Gastroesophageal sphincter (tissue), 4 donors: Measurements from ENCODE around the gene GTF3A. TPM values are rescaled to one million over a fixed set of nuclear protein-coding genes. Genes with fewer than 3 reads are reported as not detected.
A peak's percentile ranks its signal among the peaks of the same experiment; 100 is the strongest.

ENCODE experiments used
- ATAC-seq: fragments of 150-250 bp; one replicate; pipeline ENCODE4 v1.9.1; 2016; ENCODE audit warnings: mild to moderate bottlenecking, moderate library complexity
- H3K27ac ChIP-seq, 4 donors: fragments of 200-600 bp; sonication (generic) in 3 of 4; 1 replicate in 3 of 4; 2 replicates in 1 of 4; pipeline ENCODE4 v1.5.1; 2016 to 2019
- H3K27me3 ChIP-seq: fragments of 200-600 bp; sonication (generic); one replicate; pipeline ENCODE4 v1.5.1; 2019
- H3K36me3 ChIP-seq, 2 donors: fragments of 200-600 bp; sonication (generic); one replicate each; pipeline ENCODE4 v1.5.1; 2019; ENCODE audit warnings: control low read depth in 1 of 2
- H3K4me1 ChIP-seq, 3 donors: fragments of 200-600 bp; sonication (generic); 1 replicate in 2 of 3; 2 replicates in 1 of 3; pipeline ENCODE4 v1.5.1; 2016 to 2019; ENCODE audit warnings: control low read depth in 2 of 3
- H3K4me3 ChIP-seq, 2 donors: fragments of 200-600 bp; sonication (generic); one replicate each; pipeline ENCODE4 v1.5.1; 2019; ENCODE audit warnings: mild to moderate bottlenecking in 1 of 2, moderate library complexity in 1 of 2
- H3K9me3 ChIP-seq, 3 donors: fragments of 200-600 bp; sonication (generic); one replicate each; pipeline ENCODE4 v1.5.1; 2017 to 2019; ENCODE audit warnings: control low read depth in 2 of 3
- CTCF ChIP-seq, 4 experiments: fragments of 200-600 bp in 2 of 4; fragments of 450-650 bp in 2 of 4; sonication (generic) in 1 of 4; IDR thresholded peaks; one replicate each; pipeline ENCODE4 v1.5.1; 2017 to 2019; ENCODE audit warnings: antibody characterized with exemption in 4 of 4, mild to moderate bottlenecking in 2 of 4, moderate library complexity in 2 of 4
- EP300 ChIP-seq: sonication (generic); formaldehyde crosslinking; IDR thresholded peaks from one replicate; pipeline ENCODE4 v1.6.1; 2017; ENCODE audit warnings: antibody characterized with exemption, mild to moderate bottlenecking
- POLR2A ChIP-seq, 2 donors: fragments of 450-650 bp; IDR thresholded peaks; one replicate each; pipeline ENCODE4 v1.6.1; 2017; ENCODE audit warnings: antibody characterized with exemption in 2 of 2, mild to moderate bottlenecking in 2 of 2, moderate library complexity in 1 of 2
- POLR2AphosphoS5 ChIP-seq: sonication (generic); formaldehyde crosslinking; IDR thresholded peaks from one replicate; pipeline ENCODE4 v1.6.1; 2017; ENCODE audit warnings: antibody characterized with exemption
- WGBS, 2 donors: methylation state at CpG; one replicate each; pipeline ENCODE4 v1.1.5; 2018; ENCODE audit warnings: low coverage in 1 of 2; 5-methylcytosine and 5-hydroxymethylcytosine counted together
- total RNA-seq, 4 donors: library from RNA; depleted of rRNA; stranded (reverse); fragments of >200 nt; gene quantifications; one replicate each; pipeline ENCODE4 v1.1.0, GENCODE V29; 2016

GTF3A gene
- total RNA-seq, 4 donors from 2014 or later = 90.5 to 151 (median 120) TPM

DNA sequence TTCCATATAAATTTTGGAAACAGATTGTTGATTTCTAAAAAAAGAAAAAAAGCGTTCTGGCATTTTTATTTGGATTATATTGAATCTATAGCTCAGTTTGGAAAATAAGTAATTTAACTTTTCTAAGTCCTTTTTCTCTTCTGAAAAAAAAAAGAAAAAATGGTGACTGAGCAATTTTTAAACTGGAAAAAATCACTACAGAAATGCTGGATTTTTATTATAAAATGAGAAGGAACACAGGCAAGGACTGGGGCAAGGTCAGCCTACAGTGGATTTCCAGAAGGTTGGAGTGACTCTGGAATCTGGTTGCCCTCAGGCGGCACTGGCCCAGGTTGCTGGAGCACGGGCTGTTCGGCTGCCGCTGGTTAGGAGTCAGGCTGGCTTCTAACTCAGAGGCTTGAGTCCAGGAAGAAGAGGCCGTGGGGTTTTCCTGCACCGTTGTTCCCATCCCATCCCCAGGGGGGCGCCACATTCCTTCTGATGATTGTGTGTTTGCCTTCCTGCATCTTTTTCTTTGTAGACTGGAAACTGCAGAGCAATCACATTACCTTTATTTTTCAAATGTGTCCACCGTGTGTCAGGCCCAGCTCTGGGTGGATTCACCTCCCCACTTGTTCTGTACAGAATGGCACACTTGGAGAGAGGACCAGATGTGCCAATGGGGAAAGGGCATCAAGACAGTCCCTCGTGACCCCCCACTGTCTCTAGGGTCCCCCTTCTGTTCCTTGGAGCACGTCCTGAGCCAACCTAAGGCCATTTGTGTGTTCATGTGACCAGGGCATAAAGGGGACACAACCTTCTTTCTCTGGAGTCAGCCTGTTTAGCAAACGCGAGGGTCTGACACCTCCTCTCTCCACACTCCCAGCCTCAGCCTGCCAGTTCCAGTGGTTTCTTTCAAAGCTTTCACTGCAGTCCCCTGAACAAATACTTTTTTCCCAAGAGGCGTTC, 44.5 kb upstream of the GTF3A start:
- no peak overlapping the region for H3K4me3 ChIP-seq
- no peak for ATAC-seq
- H3K27ac ChIP-seq = no peak overlapping the region
- H3K9me3 ChIP-seq = no peaks in the 10 kb centered on the region
- no peaks in the 10 kb centered on the region for H3K36me3 ChIP-seq
- H3K4me1 ChIP-seq = peaks cover 0 to 10% (median 0%) of the 10 kb centered on the region in 3 donors
- no peak for TF ChIP-seq EP300
- TF ChIP-seq POLR2A (IDR thresholded peaks at IDR 0.05) = no peak
- peak in 3 of 4 experiments; percentile 22 to 56 (median 26) for TF ChIP-seq CTCF (IDR thresholded peaks at IDR 0.05)
- 29 to 36% methylated on average over 9 to 10 of the region's 14 CpGs for WGBS, 2 donors
- peaks cover 26% of the 10 kb centered on the region for H3K27me3 ChIP-seq

GRCh38 chr13:27381601-27382000, 42.8 kb upstream of the GTF3A start:
- Histone ChIP-seq H3K27me3 (peaks cover 23% of the 10 kb centered on the region), H3K9me3 (no peaks in the 10 kb centered on the region), H3K27ac (no peak overlapping the region), H3K4me3 (no peak overlapping the region), H3K36me3 (no peaks in the 10 kb centered on the region), H3K4me1 (no peaks in the 10 kb centered on the region)
- TF ChIP-seq EP300 = no peak
- 66% methylated on average over 6 of the region's 17 CpGs; no CpG with 5 or more reads in 1 of the 2 donors for WGBS, 2 donors
- no peak for ATAC-seq

- TF ChIP-seq CTCF (IDR thresholded peaks at IDR 0.05) = no peak
- TF ChIP-seq POLR2AphosphoS5 = no peak
- TF ChIP-seq POLR2A (IDR thresholded peaks at IDR 0.05) = no peak
- TF ChIP-seq EP300 = no peak
- Histone ChIP-seq H3K4me1 (no peaks in the 10 kb centered on the region), H3K27ac (no peak overlapping the region), H3K36me3 (no peaks in the 10 kb centered on the region), H3K9me3 (no peaks in the 10 kb centered on the region), H3K4me3 (no peak overlapping the region), H3K27me3 (peaks cover 20% of the 10 kb centered on the region)
- WGBS, 2 donors = 86 to 93% methylated on average over 4 to 8 of the region's 22 CpGs
- ATAC-seq = no peak
Measured at GRCh38 chr13:27383104-27383921, 41.1 kb upstream of the GTF3A start.

GRCh38 chr13:27384285-27384684, 40.1 kb upstream of the GTF3A start:
- Histone ChIP-seq H3K27me3 (peaks cover 20% of the 10 kb centered on the region), H3K9me3 (no peaks in the 10 kb centered on the region), H3K4me1 (no peaks in the 10 kb centered on the region), H3K36me3 (no peaks in the 10 kb centered on the region), H3K4me3 (no peak overlapping the region), H3K27ac (no peak overlapping the region)
- 53 to 100% methylated on average over 1 of the region's 4 CpGs for WGBS, 2 donors
- TF ChIP-seq CTCF (IDR thresholded peaks at IDR 0.05) (no peak), EP300 (no peak), POLR2AphosphoS5 (no peak), POLR2A (IDR thresholded peaks at IDR 0.05) (no peak)
- no peak for ATAC-seq

- ATAC-seq = no peak
- no peak for TF ChIP-seq POLR2A (IDR thresholded peaks at IDR 0.05)
- Histone ChIP-seq H3K27ac (no peak overlapping the region), H3K36me3 (no peaks in the 10 kb centered on the region), H3K27me3 (peaks cover 4% of the 10 kb centered on the region), H3K9me3 (no peaks in the 10 kb centered on the region), H3K4me3 (no peak overlapping the region), H3K4me1 (no peaks in the 10 kb centered on the region)
- 50 to 60% methylated on average over 1 to 2 of the region's 2 CpGs for WGBS, 2 donors
Measured at GRCh38 chr13:27388241-27388640, 36.2 kb upstream of the GTF3A start.
